SK-N-MC (cell line): ENCODE data around the gene IL5.

Experiments
- EZH2 ChIP-seq: fragments of 200-600 bp; sonication (generic); IDR thresholded peaks from one replicate; pipeline ENCODE4 v1.6.1; 2017; ENCODE audit warnings: antibody characterized with exemption
- POLR2AphosphoS5 ChIP-seq: IDR thresholded peaks from 2 replicates; pipeline ENCODE4 v1.6.1; 2012; ENCODE audit warnings: mild to moderate bottlenecking, low read depth, low read length, borderline replicate concordance

- TF ChIP-seq EZH2 (no peak), POLR2AphosphoS5 (peak; percentile 97)
These were observed 13.6 kb upstream of the IL5 start, which contains the start of gene RAD50 for GRCh38 chr5:132556763-132557477.
